Mesenteric fat pad (tissue), 1 donor: ENCODE results near the gene CCS. TPM values are rescaled to one million over a fixed set of nuclear protein-coding genes. Genes with fewer than 3 reads are reported as not detected.

Experiments used
- DNase-seq: peaks from one replicate; pipeline ENCODE4 v3.0.0-alpha.2; 2020; ENCODE audit warnings: low spot score
- total RNA-seq: library from RNA; stranded (reverse); fragmentation: NEBNext Ultra II Directional; extraction: Animal tissue kit (Norgen Biotek cat#: 25700); gene quantifications from one replicate; pipeline ENCODE4 v1.2.1, GENCODE V29; 2021
- donor health status: DM: yes; HTN: yes; CAD: no.

The CCS gene
- total RNA-seq, 1 donor from 2014 or later: 31.5 TPM

GRCh38 chr11:66653123-66653522 lies 60.1 kb downstream of the CCS start:
- DNase-seq: no peak

Other genes with a start within 250 kb of the CCS start
- gene BRMS1, start 248.1 kb upstream of the CCS start, total RNA-seq: 31.8 TPM
- gene B4GAT1, start 245.6 kb upstream of the CCS start, total RNA-seq: 16.1 TPM
- gene SLC29A2, start 221.4 kb upstream of the CCS start, total RNA-seq: 5.9 TPM
- not detected for gene NPAS4, start 172.2 kb upstream of the CCS start, total RNA-seq
- gene MRPL11, start 154.3 kb upstream of the CCS start, total RNA-seq: 32.2 TPM
- gene PELI3, start 126.3 kb upstream of the CCS start, total RNA-seq: 11.6 TPM
- 26.5 TPM for gene DPP3, start 112.8 kb upstream of the CCS start, total RNA-seq
- gene BBS1, start 82.5 kb upstream of the CCS start, total RNA-seq: 14.8 TPM
- 14.1 TPM for gene ZDHHC24, start 47.1 kb upstream of the CCS start, total RNA-seq
- 0.10 TPM for gene ACTN3, start 46.3 kb upstream of the CCS start, total RNA-seq
- 44.2 TPM for gene CTSF, start 24.6 kb upstream of the CCS start, total RNA-seq
- gene CCDC87, start 122 bp upstream of the CCS start, total RNA-seq: not detected
- 64.0 TPM for gene RBM14, start 23.4 kb downstream of the CCS start, total RNA-seq
- gene RBM4, start 45.5 kb downstream of the CCS start, total RNA-seq: 95.7 TPM
- gene RBM4B, start 84.7 kb downstream of the CCS start, total RNA-seq: 8.0 TPM
- gene SPTBN2, start 136.0 kb downstream of the CCS start, total RNA-seq: 8.3 TPM